ENCODE data around the gene ANO1. TPM values are rescaled to one million over a fixed set of nuclear protein-coding genes. Genes with fewer than 3 reads are reported as not detected.

Gene ANO1
- total RNA-seq, 1 donor from 2014 or later = 14.9 TPM

DNA sequence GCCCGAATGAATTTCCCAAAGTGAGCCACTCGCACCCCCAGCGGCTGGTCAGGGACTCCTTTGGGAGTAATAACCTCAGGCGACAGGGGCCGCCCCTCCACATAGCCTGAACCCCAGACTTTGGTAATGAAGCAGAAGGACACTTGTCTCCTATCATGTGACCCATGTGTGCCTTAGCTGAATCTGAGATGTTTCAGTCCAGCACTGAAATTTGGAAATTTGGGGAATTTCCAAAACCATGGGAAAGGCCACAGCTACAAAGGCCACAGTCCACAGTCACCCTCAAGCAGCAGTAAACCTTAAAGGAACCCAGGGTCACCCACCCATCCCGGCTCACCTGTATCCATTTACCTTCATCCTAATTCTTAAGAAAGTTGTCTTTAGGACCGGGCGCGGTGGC, 73.6 kb downstream of the ANO1 start:
- TF ChIP-seq, protein P1, sequence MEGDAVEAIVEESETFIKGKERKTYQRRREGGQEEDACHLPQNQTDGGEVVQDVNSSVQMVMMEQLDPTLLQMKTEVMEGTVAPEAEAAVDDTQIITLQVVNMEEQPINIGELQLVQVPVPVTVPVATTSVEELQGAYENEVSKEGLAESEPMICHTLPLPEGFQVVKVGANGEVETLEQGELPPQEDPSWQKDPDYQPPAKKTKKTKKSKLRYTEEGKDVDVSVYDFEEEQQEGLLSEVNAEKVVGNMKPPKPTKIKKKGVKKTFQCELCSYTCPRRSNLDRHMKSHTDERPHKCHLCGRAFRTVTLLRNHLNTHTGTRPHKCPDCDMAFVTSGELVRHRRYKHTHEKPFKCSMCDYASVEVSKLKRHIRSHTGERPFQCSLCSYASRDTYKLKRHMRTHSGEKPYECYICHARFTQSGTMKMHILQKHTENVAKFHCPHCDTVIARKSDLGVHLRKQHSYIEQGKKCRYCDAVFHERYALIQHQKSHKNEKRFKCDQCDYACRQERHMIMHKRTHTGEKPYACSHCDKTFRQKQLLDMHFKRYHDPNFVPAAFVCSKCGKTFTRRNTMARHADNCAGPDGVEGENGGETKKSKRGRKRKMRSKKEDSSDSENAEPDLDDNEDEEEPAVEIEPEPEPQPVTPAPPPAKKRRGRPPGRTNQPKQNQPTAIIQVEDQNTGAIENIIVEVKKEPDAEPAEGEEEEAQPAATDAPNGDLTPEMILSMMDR (conservative IDR thresholded peaks at IDR 0.05) = no peak
- no peaks in the 10 kb centered on the region for H3K9me3 Mint-ChIP-seq
- H3K27ac Mint-ChIP-seq = no peak overlapping the region
- H3K4me1 Mint-ChIP-seq (ENCODE audit: unreplicated experiment) = peaks cover 11% of the 10 kb centered on the region
- DNase-seq (ENCODE audit: extremely low spot score, unreplicated experiment) = no peak
- no peak overlapping the region for H3K4me3 Mint-ChIP-seq
- peaks cover 19% of the 10 kb centered on the region for H3K27me3 Mint-ChIP-seq
- no peaks in the 10 kb centered on the region for H3K36me3 Mint-ChIP-seq

DNA sequence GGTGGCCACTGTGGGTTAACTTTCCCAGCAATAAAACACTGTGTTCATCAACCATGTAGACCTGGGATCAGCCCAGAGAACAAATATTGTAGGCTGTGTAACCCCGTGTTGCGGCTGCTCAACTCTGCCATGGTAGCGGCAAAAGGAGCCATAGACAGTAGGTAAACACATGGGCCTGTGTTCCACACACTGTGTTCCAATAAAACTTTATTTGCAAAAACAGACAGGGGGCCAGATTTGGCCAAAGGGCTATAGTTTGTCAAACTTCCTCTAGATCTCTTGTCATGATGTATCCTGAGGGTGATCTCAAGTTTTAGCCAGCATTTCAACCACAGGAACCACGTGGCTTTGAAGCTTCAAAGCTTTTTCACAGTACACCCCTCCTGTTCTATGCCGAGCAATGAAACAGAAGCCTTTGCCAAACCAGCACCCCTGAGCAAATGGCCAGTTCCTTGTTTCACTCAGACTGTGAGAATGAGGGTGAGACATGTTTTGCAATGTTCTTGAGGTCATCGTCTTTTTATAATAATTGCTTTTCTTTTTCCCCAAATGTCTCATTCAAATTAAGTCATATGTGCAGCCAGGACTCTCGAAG, 75.1 kb downstream of the ANO1 start:
- no peak for DNase-seq (ENCODE audit: extremely low spot score, unreplicated experiment)
- TF ChIP-seq, protein P1 (conservative IDR thresholded peaks at IDR 0.05) = no peak
- Mint-ChIP-seq H3K4me3 (no peak overlapping the region), H3K9me3 (no peaks in the 10 kb centered on the region), H3K4me1 (ENCODE audit: unreplicated experiment) (no peaks in the 10 kb centered on the region), H3K36me3 (no peaks in the 10 kb centered on the region), H3K27me3 (peaks cover 7% of the 10 kb centered on the region), H3K27ac (no peak overlapping the region)

DNA sequence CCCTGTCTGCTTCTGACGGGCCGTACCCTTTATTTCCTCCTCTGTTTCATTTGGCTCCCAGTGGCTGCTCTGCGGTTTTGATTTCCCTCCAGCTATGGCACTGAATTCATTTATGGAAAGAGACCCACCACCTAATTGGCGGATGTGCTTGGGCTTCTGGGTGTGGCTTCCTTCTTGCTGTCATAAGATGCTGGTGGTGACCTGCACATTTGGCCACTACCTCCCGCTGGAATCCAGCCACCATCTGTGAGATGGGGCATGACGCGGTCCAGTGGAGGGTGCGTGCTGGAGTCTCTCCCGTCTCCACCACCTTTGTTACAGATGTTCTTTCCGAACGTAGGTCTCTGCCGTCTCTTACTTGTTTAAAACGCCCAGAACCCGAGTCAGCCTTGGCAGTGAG, 77.3 kb downstream of the ANO1 start:
- Mint-ChIP-seq H3K9me3 (no peaks in the 10 kb centered on the region), H3K4me3 (no peak overlapping the region), H3K27me3 (peaks cover 4% of the 10 kb centered on the region), H3K27ac (no peak overlapping the region), H3K4me1 (ENCODE audit: unreplicated experiment) (no peaks in the 10 kb centered on the region), H3K36me3 (no peaks in the 10 kb centered on the region)
- TF ChIP-seq, protein P1 (conservative IDR thresholded peaks at IDR 0.05) = no peak
- DNase-seq (ENCODE audit: extremely low spot score, unreplicated experiment) = no peak

GRCh38 chr11:70156291-70157037, 78.3 kb downstream of the ANO1 start:
- Mint-ChIP-seq H3K9me3 (no peaks in the 10 kb centered on the region), H3K27me3 (peaks cover 4% of the 10 kb centered on the region), H3K4me1 (ENCODE audit: unreplicated experiment) (no peaks in the 10 kb centered on the region), H3K36me3 (no peaks in the 10 kb centered on the region), H3K27ac (no peak overlapping the region), H3K4me3 (no peak overlapping the region)
- no peak for DNase-seq (ENCODE audit: extremely low spot score, unreplicated experiment)
- TF ChIP-seq, protein P1 (conservative IDR thresholded peaks at IDR 0.05) = no peak

DNA sequence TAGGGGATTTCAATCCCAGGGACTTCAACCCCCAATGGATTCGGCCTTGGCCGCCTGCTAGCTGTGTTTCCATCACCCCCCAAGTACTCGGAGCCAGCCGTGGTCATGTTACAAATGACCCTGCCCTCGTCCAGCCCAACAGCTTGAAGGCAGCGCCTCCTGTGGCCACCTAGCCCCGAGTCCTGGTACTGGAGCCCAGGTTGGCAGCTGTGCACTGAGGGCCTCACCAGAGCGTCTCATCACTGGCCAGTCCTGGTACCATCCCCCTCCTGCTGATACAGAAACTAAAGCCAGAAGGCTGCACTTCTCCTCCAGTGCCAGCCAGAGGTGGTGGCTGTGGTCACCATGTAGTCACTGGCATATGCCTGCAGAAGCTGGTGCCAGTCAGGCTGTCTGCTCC, 80.1 kb downstream of the ANO1 start:
- Mint-ChIP-seq H3K4me3 (no peak overlapping the region), H3K4me1 (ENCODE audit: unreplicated experiment) (peaks cover 5% of the 10 kb centered on the region), H3K27ac (no peak overlapping the region), H3K36me3 (no peaks in the 10 kb centered on the region), H3K9me3 (no peaks in the 10 kb centered on the region), H3K27me3 (no peaks in the 10 kb centered on the region)
- TF ChIP-seq, protein P1 (conservative IDR thresholded peaks at IDR 0.05) = peak; percentile 66
- no peak for DNase-seq (ENCODE audit: extremely low spot score, unreplicated experiment)
